ENCODE measurements around the gene RNF125. TPM values are rescaled to one million over a fixed set of nuclear protein-coding genes. Genes with fewer than 3 reads are reported as not detected.
"Not testable (repeated sequence)": the region's sequence is repeated elsewhere in the genome, so short reads cannot be mapped to it uniquely, and the experiment has no call there.

The RNF125 gene
- total and polyA plus RNA-seq, 4 donors = 1.6 to 5.7 (median 3.6) TPM

DNA sequence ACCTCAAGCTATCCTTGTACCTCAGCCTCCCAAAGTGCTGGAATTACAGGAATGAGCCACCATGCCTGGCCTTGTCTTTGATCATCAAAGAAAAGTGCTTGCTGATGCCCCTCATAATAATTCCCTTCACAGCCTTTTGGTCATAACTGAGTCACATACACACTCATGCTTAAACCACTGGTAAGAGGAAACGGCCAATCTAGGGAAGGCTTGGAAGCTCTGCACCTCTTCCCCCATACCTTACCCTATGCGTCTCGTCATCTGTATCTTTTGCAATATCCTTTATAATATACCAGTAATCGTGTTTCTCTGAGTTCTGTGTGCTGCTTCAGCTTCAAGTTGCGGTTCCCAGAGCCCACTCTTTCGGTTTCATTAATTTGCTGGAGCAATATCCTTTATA is 68.3 kb downstream of the RNF125 start:
- WGBS = 72% methylated on average over 6 of the region's 6 CpGs
- Histone ChIP-seq H3K4me3 (ENCODE audit: low read depth in 1 of 3, low read length in 3 of 3) (no peak overlapping the region), H3K27me3 (ENCODE audit: control insufficient read depth in 4 of 4, insufficient read depth in 4 of 4, low read length in 3 of 4) (no peaks in the 10 kb centered on the region), H3K27ac (ENCODE audit: low read depth in 1 of 2, low read length in 2 of 2) (no peak overlapping the region), H3K9ac (ENCODE audit: low read depth in 1 of 2, low read length in 2 of 2) (no peak overlapping the region), H3K4me1 (ENCODE audit: control insufficient read depth in 4 of 4, insufficient read depth in 4 of 4, low read length in 3 of 4) (peaks cover 0 to 8% (median 4%) of the 10 kb centered on the region in 4 donors), H3K36me3 (ENCODE audit: control insufficient read depth in 4 of 4, insufficient read depth in 3 of 4, low read depth in 1 of 4, low read length in 3 of 4) (no peaks in the 10 kb centered on the region), H3K9me3 (ENCODE audit: control insufficient read depth in 4 of 4, low read length in 3 of 4) (no peaks in the 10 kb centered on the region)
- DNase-seq (ENCODE audit: low spot score) = no peak
- TF ChIP-seq, protein P1, sequence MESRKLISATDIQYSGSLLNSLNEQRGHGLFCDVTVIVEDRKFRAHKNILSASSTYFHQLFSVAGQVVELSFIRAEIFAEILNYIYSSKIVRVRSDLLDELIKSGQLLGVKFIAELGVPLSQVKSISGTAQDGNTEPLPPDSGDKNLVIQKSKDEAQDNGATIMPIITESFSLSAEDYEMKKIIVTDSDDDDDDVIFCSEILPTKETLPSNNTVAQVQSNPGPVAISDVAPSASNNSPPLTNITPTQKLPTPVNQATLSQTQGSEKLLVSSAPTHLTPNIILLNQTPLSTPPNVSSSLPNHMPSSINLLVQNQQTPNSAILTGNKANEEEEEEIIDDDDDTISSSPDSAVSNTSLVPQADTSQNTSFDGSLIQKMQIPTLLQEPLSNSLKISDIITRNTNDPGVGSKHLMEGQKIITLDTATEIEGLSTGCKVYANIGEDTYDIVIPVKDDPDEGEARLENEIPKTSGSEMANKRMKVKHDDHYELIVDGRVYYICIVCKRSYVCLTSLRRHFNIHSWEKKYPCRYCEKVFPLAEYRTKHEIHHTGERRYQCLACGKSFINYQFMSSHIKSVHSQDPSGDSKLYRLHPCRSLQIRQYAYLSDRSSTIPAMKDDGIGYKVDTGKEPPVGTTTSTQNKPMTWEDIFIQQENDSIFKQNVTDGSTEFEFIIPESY (IDR thresholded peaks at IDR 0.05) = no peak
- TF ChIP-seq SP1 (IDR thresholded peaks at IDR 0.05) = no peak
- TF ChIP-seq RXRA (IDR thresholded peaks at IDR 0.05) = no peak
- no peak for TF ChIP-seq TAF1 (conservative IDR thresholded peaks at IDR 0.05)
- no peak for TF ChIP-seq FOXA1 (IDR thresholded peaks at IDR 0.05)
- TF ChIP-seq, protein P2, sequence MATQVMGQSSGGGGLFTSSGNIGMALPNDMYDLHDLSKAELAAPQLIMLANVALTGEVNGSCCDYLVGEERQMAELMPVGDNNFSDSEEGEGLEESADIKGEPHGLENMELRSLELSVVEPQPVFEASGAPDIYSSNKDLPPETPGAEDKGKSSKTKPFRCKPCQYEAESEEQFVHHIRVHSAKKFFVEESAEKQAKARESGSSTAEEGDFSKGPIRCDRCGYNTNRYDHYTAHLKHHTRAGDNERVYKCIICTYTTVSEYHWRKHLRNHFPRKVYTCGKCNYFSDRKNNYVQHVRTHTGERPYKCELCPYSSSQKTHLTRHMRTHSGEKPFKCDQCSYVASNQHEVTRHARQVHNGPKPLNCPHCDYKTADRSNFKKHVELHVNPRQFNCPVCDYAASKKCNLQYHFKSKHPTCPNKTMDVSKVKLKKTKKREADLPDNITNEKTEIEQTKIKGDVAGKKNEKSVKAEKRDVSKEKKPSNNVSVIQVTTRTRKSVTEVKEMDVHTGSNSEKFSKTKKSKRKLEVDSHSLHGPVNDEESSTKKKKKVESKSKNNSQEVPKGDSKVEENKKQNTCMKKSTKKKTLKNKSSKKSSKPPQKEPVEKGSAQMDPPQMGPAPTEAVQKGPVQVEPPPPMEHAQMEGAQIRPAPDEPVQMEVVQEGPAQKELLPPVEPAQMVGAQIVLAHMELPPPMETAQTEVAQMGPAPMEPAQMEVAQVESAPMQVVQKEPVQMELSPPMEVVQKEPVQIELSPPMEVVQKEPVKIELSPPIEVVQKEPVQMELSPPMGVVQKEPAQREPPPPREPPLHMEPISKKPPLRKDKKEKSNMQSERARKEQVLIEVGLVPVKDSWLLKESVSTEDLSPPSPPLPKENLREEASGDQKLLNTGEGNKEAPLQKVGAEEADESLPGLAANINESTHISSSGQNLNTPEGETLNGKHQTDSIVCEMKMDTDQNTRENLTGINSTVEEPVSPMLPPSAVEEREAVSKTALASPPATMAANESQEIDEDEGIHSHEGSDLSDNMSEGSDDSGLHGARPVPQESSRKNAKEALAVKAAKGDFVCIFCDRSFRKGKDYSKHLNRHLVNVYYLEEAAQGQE (IDR thresholded peaks at IDR 0.05) = no peak

DNA sequence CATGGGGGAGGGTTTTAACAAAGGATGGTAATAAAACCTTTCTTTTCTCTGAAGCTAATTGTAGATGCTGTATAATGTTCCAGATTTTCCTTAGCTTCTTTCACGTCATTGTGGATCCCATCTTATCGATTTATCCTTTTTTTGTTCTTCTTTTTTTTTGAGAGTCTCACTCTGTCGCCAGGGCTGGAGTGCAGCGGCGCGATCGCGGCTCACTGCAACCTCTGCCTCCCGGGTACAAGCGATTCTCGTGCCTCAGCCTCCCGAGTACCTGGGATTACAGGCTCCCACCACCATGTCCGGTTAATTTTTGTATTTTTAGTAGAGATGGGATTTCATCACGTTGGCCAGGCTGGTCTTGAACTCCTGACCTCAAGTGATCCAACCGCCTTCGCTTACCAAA is 72.2 kb downstream of the RNF125 start:
- H3K4me1 ChIP-seq (ENCODE audit: control insufficient read depth in 4 of 4, insufficient read depth in 4 of 4, low read length in 3 of 4) = peaks cover 7 to 32% (median 24%) of the 10 kb centered on the region in 4 donors
- DNase-seq (ENCODE audit: low spot score); H3K27me3 ChIP-seq (ENCODE audit: control insufficient read depth in 4 of 4, insufficient read depth in 4 of 4, low read length in 3 of 4); H3K4me3 ChIP-seq (ENCODE audit: low read depth in 1 of 3, low read length in 3 of 3); H3K36me3 ChIP-seq (ENCODE audit: control insufficient read depth in 4 of 4, insufficient read depth in 3 of 4, low read depth in 1 of 4, low read length in 3 of 4); H3K9me3 ChIP-seq (ENCODE audit: control insufficient read depth in 4 of 4, low read length in 3 of 4); H3K9ac ChIP-seq (ENCODE audit: low read depth in 1 of 2, low read length in 2 of 2); H3K27ac ChIP-seq (ENCODE audit: low read depth in 1 of 2, low read length in 2 of 2): not testable (repeated sequence)
- WGBS = 96% methylated on average over 16 of the region's 16 CpGs

DNA sequence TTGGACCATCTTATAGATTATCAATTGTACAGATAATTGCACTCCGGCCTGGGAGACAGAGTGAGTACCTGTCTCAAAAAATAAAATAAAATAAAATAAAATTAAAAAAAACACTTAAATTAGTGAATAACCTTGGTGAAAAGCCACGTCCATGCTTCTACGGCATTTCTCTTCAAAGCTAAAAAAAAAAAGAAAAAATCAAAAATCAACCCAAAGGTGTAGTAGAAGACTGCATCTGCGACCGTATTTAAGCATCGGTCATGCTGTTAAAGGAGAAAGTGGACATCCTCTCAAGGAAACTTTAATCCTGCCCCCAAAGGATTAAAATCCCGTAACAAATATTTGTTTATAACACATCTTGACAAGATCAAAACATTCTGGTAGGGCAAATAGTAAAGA is 72.7 kb downstream of the RNF125 start:
- H3K4me1 ChIP-seq (ENCODE audit: control insufficient read depth in 4 of 4, insufficient read depth in 4 of 4, low read length in 3 of 4) = peaks cover 7 to 37% (median 29%) of the 10 kb centered on the region in 4 donors
- 44% methylated on average over 7 of the region's 7 CpGs for WGBS
- H3K9me3 ChIP-seq (ENCODE audit: control insufficient read depth in 4 of 4, low read length in 3 of 4) = no peaks in the 10 kb centered on the region
- peak overlapping the region; percentile 98 to 100 for H3K27ac ChIP-seq (ENCODE audit: low read depth in 1 of 2, low read length in 2 of 2)
- H3K9ac ChIP-seq (ENCODE audit: low read depth in 1 of 2, low read length in 2 of 2) = peak overlapping the region; percentile 50 to 98
- peaks cover 0 to 3% (median 0%) of the 10 kb centered on the region in 4 donors for H3K36me3 ChIP-seq (ENCODE audit: control insufficient read depth in 4 of 4, insufficient read depth in 3 of 4, low read depth in 1 of 4, low read length in 3 of 4)
- TF ChIP-seq, protein P1 (IDR thresholded peaks at IDR 0.05) = no peak
- TF ChIP-seq JUND (IDR thresholded peaks at IDR 0.05) (no peak), RAD21 (IDR thresholded peaks at IDR 0.05) (no peak), EGR1 (IDR thresholded peaks at IDR 0.05; ENCODE audit: low read depth in 2 of 2) (no peak), FOXA2 (IDR thresholded peaks at IDR 0.05) (no peak), FOXA1 (IDR thresholded peaks at IDR 0.05) (no peak), HNF4G (IDR thresholded peaks at IDR 0.05) (no peak), HNF4A (conservative IDR thresholded peaks at IDR 0.05) (no peak), YY1 (IDR thresholded peaks at IDR 0.05) (no peak), GABPA (IDR thresholded peaks at IDR 0.05 in 1 of 2, conservative IDR thresholded peaks at IDR 0.05 in 1 of 2) (no peak)
- TF ChIP-seq, protein P3, sequence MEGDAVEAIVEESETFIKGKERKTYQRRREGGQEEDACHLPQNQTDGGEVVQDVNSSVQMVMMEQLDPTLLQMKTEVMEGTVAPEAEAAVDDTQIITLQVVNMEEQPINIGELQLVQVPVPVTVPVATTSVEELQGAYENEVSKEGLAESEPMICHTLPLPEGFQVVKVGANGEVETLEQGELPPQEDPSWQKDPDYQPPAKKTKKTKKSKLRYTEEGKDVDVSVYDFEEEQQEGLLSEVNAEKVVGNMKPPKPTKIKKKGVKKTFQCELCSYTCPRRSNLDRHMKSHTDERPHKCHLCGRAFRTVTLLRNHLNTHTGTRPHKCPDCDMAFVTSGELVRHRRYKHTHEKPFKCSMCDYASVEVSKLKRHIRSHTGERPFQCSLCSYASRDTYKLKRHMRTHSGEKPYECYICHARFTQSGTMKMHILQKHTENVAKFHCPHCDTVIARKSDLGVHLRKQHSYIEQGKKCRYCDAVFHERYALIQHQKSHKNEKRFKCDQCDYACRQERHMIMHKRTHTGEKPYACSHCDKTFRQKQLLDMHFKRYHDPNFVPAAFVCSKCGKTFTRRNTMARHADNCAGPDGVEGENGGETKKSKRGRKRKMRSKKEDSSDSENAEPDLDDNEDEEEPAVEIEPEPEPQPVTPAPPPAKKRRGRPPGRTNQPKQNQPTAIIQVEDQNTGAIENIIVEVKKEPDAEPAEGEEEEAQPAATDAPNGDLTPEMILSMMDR (IDR thresholded peaks at IDR 0.05; ENCODE audit: low read depth, low read length, missing input control) = no peak
- TF ChIP-seq, protein P4, sequence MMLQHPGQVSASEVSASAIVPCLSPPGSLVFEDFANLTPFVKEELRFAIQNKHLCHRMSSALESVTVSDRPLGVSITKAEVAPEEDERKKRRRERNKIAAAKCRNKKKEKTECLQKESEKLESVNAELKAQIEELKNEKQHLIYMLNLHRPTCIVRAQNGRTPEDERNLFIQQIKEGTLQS (IDR thresholded peaks at IDR 0.05) = no peak
- TF ChIP-seq, protein P5, sequence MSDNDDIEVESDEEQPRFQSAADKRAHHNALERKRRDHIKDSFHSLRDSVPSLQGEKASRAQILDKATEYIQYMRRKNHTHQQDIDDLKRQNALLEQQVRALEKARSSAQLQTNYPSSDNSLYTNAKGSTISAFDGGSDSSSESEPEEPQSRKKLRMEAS (IDR thresholded peaks at IDR 0.05) = no peak
- H3K4me3 ChIP-seq (ENCODE audit: low read depth in 1 of 3, low read length in 3 of 3) = peak overlapping the region; percentile 61 to 83 (median 62)
- DNase-seq (ENCODE audit: low spot score) = no peak
- no peaks in the 10 kb centered on the region for H3K27me3 ChIP-seq (ENCODE audit: control insufficient read depth in 4 of 4, insufficient read depth in 4 of 4, low read length in 3 of 4)
